Activated CD4-positive, alpha-beta T cell treated with anti-CD3 and anti-CD28 coated beads, Interleukin-2, amount 50 U/mL, for 24 hours (primary cell): ENCODE measurements around the gene LDLRAD4.

ENCODE experiments used
- DNase-seq, 2 donors: peaks; one replicate each; pipeline ENCODE4 v3.0.0-alpha.2; 2020; ENCODE audit warnings: low read depth in 1 of 2, low spot score in 1 of 2

Gene LDLRAD4

GRCh38 chr18:13305301-13305700 is 86.7 kb downstream of the LDLRAD4 start:
- no peak for DNase-seq

- DNase-seq = no peak
Observed at GRCh38 chr18:13306583-13306982, 88.0 kb downstream of the LDLRAD4 start.

GRCh38 chr18:13308369-13308768 is 89.8 kb downstream of the LDLRAD4 start:
- no peak for DNase-seq

- DNase-seq = no peak
Observed at GRCh38 chr18:13309031-13309747, 90.6 kb downstream of the LDLRAD4 start.

GRCh38 chr18:13309748-13310670 is 91.4 kb downstream of the LDLRAD4 start:
- no peak for DNase-seq

GRCh38 chr18:13311193-13311592 is 92.6 kb downstream of the LDLRAD4 start:
- no peak for DNase-seq

- no peak for DNase-seq
Observed at GRCh38 chr18:13312515-13312914, 94.0 kb downstream of the LDLRAD4 start.

GRCh38 chr18:13313006-13313686 is 94.6 kb downstream of the LDLRAD4 start:
- DNase-seq = no peak

GRCh38 chr18:13315000-13315399 is 96.4 kb downstream of the LDLRAD4 start:
- no peak for DNase-seq

- DNase-seq = no peak
Observed at GRCh38 chr18:13316063-13316462, 97.5 kb downstream of the LDLRAD4 start.

- no peak for DNase-seq
Observed at GRCh38 chr18:13317801-13318200, 99.2 kb downstream of the LDLRAD4 start.

GRCh38 chr18:13318731-13319501 is 100.4 kb downstream of the LDLRAD4 start:
- DNase-seq = no peak

GRCh38 chr18:13319629-13320028 is 101.1 kb downstream of the LDLRAD4 start:
- no peak for DNase-seq

GRCh38 chr18:13320096-13320495 is 101.5 kb downstream of the LDLRAD4 start:
- DNase-seq = no peak

GRCh38 chr18:13320891-13321425 is 102.4 kb downstream of the LDLRAD4 start:
- no peak for DNase-seq

- no peak for DNase-seq
Observed at GRCh38 chr18:13321923-13322322, 103.4 kb downstream of the LDLRAD4 start.

- DNase-seq = no peak
Observed at GRCh38 chr18:13323186-13323585, 104.6 kb downstream of the LDLRAD4 start.

- no peak for DNase-seq
Observed at GRCh38 chr18:13324880-13325279, 106.3 kb downstream of the LDLRAD4 start.

- DNase-seq = no peak
Observed at GRCh38 chr18:13328213-13328612, 109.7 kb downstream of the LDLRAD4 start.

GRCh38 chr18:13330996-13331395 is 112.4 kb downstream of the LDLRAD4 start:
- DNase-seq = no peak

- no peak for DNase-seq
Observed at GRCh38 chr18:13331846-13332245, 113.3 kb downstream of the LDLRAD4 start.
